Pancreas (tissue), 10 donors: ENCODE data around the gene EBP. TPM values are rescaled to one million over a fixed set of nuclear protein-coding genes. Genes with fewer than 3 reads are reported as not detected.

Experiments
- ATAC-seq, 4 donors: fragments of 200-7000 bp; cut with Tn5 transposase; one replicate each; pipeline versions ENCODE4 v1.8.0 to v1.9.1; 2020; ENCODE audit warnings: mild to moderate bottlenecking in 4 of 4, moderate library complexity in 4 of 4
- DNase-seq, 6 donors: peaks; one replicate each; pipeline ENCODE4 v3.0.0-alpha.2; 2020
- FAIRE-seq: peaks from 2 replicates; lab custom pipeline; 2012; peaks lifted over from hg19 to GRCh38; lab: Jason Lieb, UNC
- H3K27ac ChIP-seq, 4 donors: fragments of 200-600 bp; sonication (generic); 1 replicate in 3 of 4; 2 replicates in 1 of 4; pipeline versions ENCODE4 v1.5.0 to v1.8.0; 2020
- H3K27me3 ChIP-seq, 4 donors: fragments of 200-600 bp; one replicate each; pipeline ENCODE4 v1.8.0; 2021
- H3K36me3 ChIP-seq, 3 donors: fragments of 200-600 bp; sonication (generic) in 1 of 3; one replicate each; pipeline versions ENCODE4 v1.5.0 to v1.8.0; 2020 to 2021
- H3K4me1 ChIP-seq, 3 donors: fragments of 200-600 bp; one replicate each; pipeline ENCODE4 v1.8.0; 2021
- H3K4me3 ChIP-seq, 4 donors: fragments of 200-600 bp; sonication (generic) in 2 of 4; one replicate each; pipeline versions ENCODE4 v1.5.0 to v1.8.0; 2020 to 2021
- H3K9me3 ChIP-seq, 4 donors: fragments of 200-600 bp; one replicate each; pipeline ENCODE4 v1.8.0; 2021
- WGBS, 2 donors: extraction: QIAGEN DNeasy Blood & Tissue Kit; methylation state at CpG; one replicate each; pipeline ENCODE4 v1.1.7; 2013; 5-methylcytosine and 5-hydroxymethylcytosine counted together
- intact Hi-C, 3 donors: fragments of 100-400 bp; cut with DNase I; formaldehyde crosslinking; loops; one replicate each; pipeline versions ENCODE4 v1.11.1 to v1.14.2; 2022
- polyA plus RNA-seq, 2 donors: library from polyadenylated mRNA; stranded (reverse); fragments of 200-250 nt; gene quantifications; one replicate each; pipeline ENCODE4 v1.2.3, GENCODE V29; 2013
- total RNA-seq, 6 donors: library from RNA; stranded (reverse); fragmentation: NEBNext Ultra II Directional in 4 of 6; extraction: Animal tissue kit (Norgen Biotek cat#: 25700) in 4 of 6; gene quantifications; one replicate each; pipeline versions ENCODE4 v1.2.1 to v1.2.4, GENCODE V29; 2021 to 2023
- TF ChIP-seq, protein P1 (sequence below), 4 donors: fragments of 200-600 bp; sonication (generic) in 3 of 4; IDR thresholded peaks; one replicate each; pipeline versions ENCODE4 v1.5.0 to v1.8.0; 2021; ENCODE audit warnings: antibody characterized with exemption in 4 of 4
- donor health status: healthy with polysubstance abuse.
- donor health status: DM: no; HTN: no; CAD: no; lungs with moderate emphysema.
- donor health status: DM: no; HTN: no; CAD: no.
- donor health status: control.
- donor health status: control.
- donor health status: Bipolar disorder and iron deficiency.
- donor health status: DM: yes; HTN: yes; CAD: no.
- donor health status: DM: no; HTN: no; CAD: no.
- donor health status: DM: no; HTN: no; CAD: no.
- donor health status: DM: yes; HTN: yes; CAD: no.

The EBP gene
- total RNA-seq (10 to 100 TPM; 13.3 to 21.5 (median 19.8) TPM), polyA plus RNA-seq (10 to 100 TPM; 38.1 to 43.4 TPM)

DNA sequence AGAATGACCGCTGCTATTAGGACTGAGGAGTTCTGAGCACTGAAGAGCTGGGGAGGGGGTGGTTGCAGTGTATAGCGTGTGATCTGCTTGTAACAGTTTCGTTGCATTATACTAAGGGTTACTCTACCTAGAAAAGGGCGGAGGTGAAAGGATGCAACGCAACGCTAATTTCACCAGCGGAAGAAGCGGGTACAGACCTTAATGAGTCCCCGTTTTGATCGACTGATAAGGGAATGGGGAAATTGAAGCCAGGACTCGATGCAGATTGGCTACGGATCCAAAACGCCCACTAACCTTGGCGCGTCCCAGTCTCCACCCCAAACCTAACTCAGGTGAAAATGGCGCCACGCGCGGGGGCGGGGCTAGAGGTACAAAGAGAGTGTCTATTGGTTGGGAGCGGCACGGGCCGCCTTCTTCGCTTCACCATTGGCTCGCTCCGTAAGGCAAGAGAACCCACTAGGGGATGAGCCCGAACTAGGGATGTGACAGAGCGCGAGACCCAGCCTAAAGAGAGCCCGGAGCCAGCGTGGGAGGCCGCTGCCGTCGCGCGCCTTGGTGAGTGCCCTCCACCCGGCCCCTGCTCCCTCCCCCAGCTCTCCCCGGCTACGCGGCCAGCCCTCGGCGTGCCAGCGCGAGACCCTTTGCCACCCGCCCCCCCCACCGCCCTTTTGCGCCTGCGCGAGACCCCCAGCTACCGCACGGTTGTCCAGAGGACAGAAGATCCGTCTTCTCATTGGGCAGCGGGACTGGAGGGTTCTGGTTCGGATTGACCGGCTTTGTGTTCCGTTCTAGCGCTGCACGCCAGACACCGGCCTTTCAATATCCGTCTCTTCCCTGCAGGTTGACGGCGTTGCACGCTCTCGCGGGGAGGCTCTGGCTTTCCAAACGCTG, at the start of gene EBP:
EBP (plus strand) TSS at position 456 of the 891 bp plus-strand sequence. CDS start 1,964 bp downstream, outside the sequence.
- peak; percentile 99 for ATAC-seq
- Histone ChIP-seq H3K27me3 (peaks cover 0 to 3% (median 0%) of the 10 kb centered on the region in 4 donors), H3K9me3 (no peaks in the 10 kb centered on the region), H3K36me3 (no peaks in the 10 kb centered on the region), H3K4me3 (peak within 1 kb of the TSS; percentile 19 to 59 (median 44)), H3K27ac (peak within 1 kb of the TSS in 3 of 4 donors; percentile 36 to 57 (median 48)), H3K4me1 (no peaks in the 10 kb centered on the region)
- TF ChIP-seq, protein P1, sequence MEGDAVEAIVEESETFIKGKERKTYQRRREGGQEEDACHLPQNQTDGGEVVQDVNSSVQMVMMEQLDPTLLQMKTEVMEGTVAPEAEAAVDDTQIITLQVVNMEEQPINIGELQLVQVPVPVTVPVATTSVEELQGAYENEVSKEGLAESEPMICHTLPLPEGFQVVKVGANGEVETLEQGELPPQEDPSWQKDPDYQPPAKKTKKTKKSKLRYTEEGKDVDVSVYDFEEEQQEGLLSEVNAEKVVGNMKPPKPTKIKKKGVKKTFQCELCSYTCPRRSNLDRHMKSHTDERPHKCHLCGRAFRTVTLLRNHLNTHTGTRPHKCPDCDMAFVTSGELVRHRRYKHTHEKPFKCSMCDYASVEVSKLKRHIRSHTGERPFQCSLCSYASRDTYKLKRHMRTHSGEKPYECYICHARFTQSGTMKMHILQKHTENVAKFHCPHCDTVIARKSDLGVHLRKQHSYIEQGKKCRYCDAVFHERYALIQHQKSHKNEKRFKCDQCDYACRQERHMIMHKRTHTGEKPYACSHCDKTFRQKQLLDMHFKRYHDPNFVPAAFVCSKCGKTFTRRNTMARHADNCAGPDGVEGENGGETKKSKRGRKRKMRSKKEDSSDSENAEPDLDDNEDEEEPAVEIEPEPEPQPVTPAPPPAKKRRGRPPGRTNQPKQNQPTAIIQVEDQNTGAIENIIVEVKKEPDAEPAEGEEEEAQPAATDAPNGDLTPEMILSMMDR (IDR thresholded peaks at IDR 0.05): no peak
- no peak for FAIRE-seq
- peak; percentile 87 to 95 (median 92) for DNase-seq
- intact Hi-C loops: no loop called here
- WGBS, 2 donors: 1 to 29% methylated on average over 62 to 66 of the region's 66 CpGs

DNA sequence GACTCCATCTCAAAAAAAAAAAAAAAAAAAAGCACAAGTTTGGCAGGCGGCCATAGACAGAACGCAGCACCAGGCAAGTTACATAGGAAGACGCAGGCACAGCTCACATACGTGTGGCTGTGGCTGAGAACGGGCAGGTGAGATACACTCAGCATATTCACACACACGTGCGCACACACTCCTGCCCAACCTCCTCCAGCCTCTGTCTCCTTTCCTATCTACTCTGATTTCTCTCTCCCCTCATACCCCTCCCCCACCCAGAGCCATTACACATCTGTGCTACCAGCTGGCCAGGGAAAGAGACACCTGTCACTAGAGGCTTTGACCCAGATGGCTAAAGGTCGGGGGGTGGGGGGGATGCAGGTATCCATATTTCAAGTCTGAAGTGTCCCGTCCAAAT, 49.4 kb upstream of the EBP start:
- TF ChIP-seq, protein P1 (IDR thresholded peaks at IDR 0.05): no peak
- Histone ChIP-seq H3K9me3 (no peaks in the 10 kb centered on the region), H3K36me3 (no peaks in the 10 kb centered on the region), H3K4me1 (no peaks in the 10 kb centered on the region), H3K27me3 (no peaks in the 10 kb centered on the region), H3K27ac (peak overlapping the region in 1 of 4 donors; percentile 33), H3K4me3 (no peak overlapping the region)
- 29 to 52% methylated on average over 9 of the region's 9 CpGs for WGBS, 2 donors
- ATAC-seq: peak in 3 of 4 donors; percentile 16 to 47 (median 44)
- peak in 3 of 6 donors; percentile 57 to 68 (median 58) for DNase-seq
- intact Hi-C loops: no loop called here
- no peak for FAIRE-seq

DNA sequence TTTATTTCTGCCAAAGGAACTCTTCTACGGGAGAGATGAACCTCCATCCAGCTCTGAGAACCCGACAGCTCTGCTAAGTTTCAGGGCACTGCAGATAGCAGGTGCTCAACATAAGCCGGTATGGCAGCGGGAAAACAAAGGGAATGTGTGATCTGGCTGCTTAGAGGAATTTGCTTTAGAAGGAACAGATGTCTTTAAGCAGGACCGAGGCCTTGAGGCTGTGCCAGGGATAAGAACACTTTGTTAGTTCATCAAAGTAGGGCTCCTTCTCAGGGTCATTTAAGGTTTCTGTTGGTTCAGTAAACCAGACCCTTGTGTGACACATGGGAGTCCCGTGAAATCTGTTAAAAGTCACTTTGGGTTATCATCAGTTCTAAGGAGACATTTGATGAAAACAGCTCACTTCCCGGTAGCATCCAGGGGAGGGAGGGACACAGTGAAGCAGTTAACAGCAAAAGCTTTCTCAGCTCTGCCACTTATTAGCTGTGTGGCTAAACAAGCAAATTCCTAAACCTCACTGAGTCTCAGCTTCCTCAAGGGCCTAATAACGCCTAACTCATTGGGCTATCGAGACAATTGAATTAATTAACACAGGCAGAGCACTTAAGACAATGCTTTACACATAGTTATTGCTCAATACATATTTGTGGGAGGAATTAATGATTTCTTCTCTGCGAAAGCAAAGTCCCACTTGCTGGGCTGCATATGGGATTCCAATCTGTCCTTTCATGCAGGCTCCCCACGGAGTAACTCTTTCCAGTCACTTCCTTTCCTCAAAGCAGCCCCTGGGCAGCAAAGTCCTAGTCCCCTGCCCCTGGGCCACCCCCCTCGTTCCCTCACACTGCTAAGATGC, 48.5 kb upstream of the EBP start:
- Histone ChIP-seq H3K27me3 (no peaks in the 10 kb centered on the region), H3K36me3 (no peaks in the 10 kb centered on the region), H3K27ac (peak overlapping the region in 2 of 4 donors; percentile 33), H3K4me3 (no peak overlapping the region), H3K4me1 (no peaks in the 10 kb centered on the region), H3K9me3 (no peaks in the 10 kb centered on the region)
- TF ChIP-seq, protein P1 (IDR thresholded peaks at IDR 0.05): no peak
- ATAC-seq (peak in 2 of 4 donors; percentile 13 to 21), DNase-seq (peak in 1 of 6 donors; percentile 61), FAIRE-seq (no peak)
- WGBS, 2 donors: 35 to 43% methylated on average over 12 of the region's 12 CpGs
- intact Hi-C loops: no loop called here

DNA sequence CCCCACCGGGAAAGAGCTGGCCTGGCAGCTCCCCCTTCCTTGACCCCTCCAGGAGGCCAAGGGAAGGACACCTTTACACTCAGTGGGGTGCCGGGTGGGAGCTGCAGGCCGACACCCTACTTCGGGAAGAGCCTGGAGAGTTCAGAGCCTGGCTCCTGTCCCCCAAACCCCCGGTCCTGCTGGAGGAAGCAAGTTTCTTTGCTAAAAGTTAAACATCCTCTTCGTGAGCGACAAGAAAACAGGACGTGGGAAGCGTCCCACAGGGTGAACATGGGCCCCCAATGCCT, 48.0 kb upstream of the EBP start:
- Histone ChIP-seq H3K36me3 (no peaks in the 10 kb centered on the region), H3K4me3 (no peak overlapping the region), H3K4me1 (no peaks in the 10 kb centered on the region), H3K9me3 (no peaks in the 10 kb centered on the region), H3K27me3 (no peaks in the 10 kb centered on the region), H3K27ac (no peak overlapping the region)
- TF ChIP-seq, protein P1 (IDR thresholded peaks at IDR 0.05): no peak
- WGBS, 2 donors: 52 to 65% methylated on average over 9 of the region's 9 CpGs
- intact Hi-C loops: no loop called here
- ATAC-seq (no peak), DNase-seq (no peak), FAIRE-seq (no peak)
